ENCODE measurements around the gene LMO7. TPM values are rescaled to one million over a fixed set of nuclear protein-coding genes. Genes with fewer than 3 reads are reported as not detected.

LMO7 gene
- total and polyA plus RNA-seq, 4 donors: 10.8 to 32.0 (median 20.3) TPM

- Histone ChIP-seq H3K27me3 (ENCODE audit: control insufficient read depth, insufficient read depth, low read length) (no peaks in the 10 kb centered on the region), H3K36me3 (ENCODE audit: control insufficient read depth, insufficient read depth, low read length) (peaks cover 2% of the 10 kb centered on the region), H3K4me3 (ENCODE audit: low read depth, low read length) (no peak overlapping the region), H3K27ac (ENCODE audit: low read depth, low read length) (no peak overlapping the region), H3K4me1 (ENCODE audit: control insufficient read depth, insufficient read depth, low read length) (no peaks in the 10 kb centered on the region), H3K9me3 (ENCODE audit: control insufficient read depth, insufficient read depth, low read length) (no peaks in the 10 kb centered on the region)
- 0% methylated on average over 1 of the region's 1 CpG for WGBS (ENCODE audit: insufficient coverage)
- no peak for DNase-seq (ENCODE audit: low read depth in 4 of 6, low spot score in 6 of 6)
Measured at GRCh38 chr13:75618308-75618707, 17.8 kb upstream of the LMO7 start.

- no peaks in the 10 kb centered on the region for H3K27me3 ChIP-seq (ENCODE audit: control insufficient read depth, insufficient read depth, low read length)
- no peak for DNase-seq (ENCODE audit: low read depth in 4 of 6, low spot score in 6 of 6)
- H3K4me1 ChIP-seq (ENCODE audit: control insufficient read depth, insufficient read depth, low read length): no peaks in the 10 kb centered on the region
- H3K9me3 ChIP-seq (ENCODE audit: control insufficient read depth, insufficient read depth, low read length): no peaks in the 10 kb centered on the region
- H3K4me3 ChIP-seq (ENCODE audit: low read depth, low read length): no peak overlapping the region
- no peak overlapping the region for H3K27ac ChIP-seq (ENCODE audit: low read depth, low read length)
- H3K36me3 ChIP-seq (ENCODE audit: control insufficient read depth, insufficient read depth, low read length): peaks cover 2% of the 10 kb centered on the region
- WGBS (ENCODE audit: insufficient coverage): no CpG with 5 or more reads among the region's 1 CpG
Measured at GRCh38 chr13:75620020-75620419, 16.1 kb upstream of the LMO7 start.

GRCh38 chr13:75621147-75621546 lies 15.0 kb upstream of the LMO7 start:
- Histone ChIP-seq H3K4me3 (ENCODE audit: low read depth, low read length) (no peak overlapping the region), H3K27ac (ENCODE audit: low read depth, low read length) (no peak overlapping the region), H3K4me1 (ENCODE audit: control insufficient read depth, insufficient read depth, low read length) (no peaks in the 10 kb centered on the region), H3K9me3 (ENCODE audit: control insufficient read depth, insufficient read depth, low read length) (no peaks in the 10 kb centered on the region), H3K36me3 (ENCODE audit: control insufficient read depth, insufficient read depth, low read length) (peaks cover 2% of the 10 kb centered on the region), H3K27me3 (ENCODE audit: control insufficient read depth, insufficient read depth, low read length) (no peaks in the 10 kb centered on the region)
- no CpG with 5 or more reads among the region's 2 CpGs for WGBS (ENCODE audit: insufficient coverage)
- DNase-seq (ENCODE audit: low read depth in 4 of 6, low spot score in 6 of 6): no peak

GRCh38 chr13:75628801-75629200 lies 7.3 kb upstream of the LMO7 start:
- H3K36me3 ChIP-seq (ENCODE audit: control insufficient read depth, insufficient read depth, low read length): peaks cover 3% of the 10 kb centered on the region
- no peak overlapping the region for H3K4me3 ChIP-seq (ENCODE audit: low read depth, low read length)
- WGBS (ENCODE audit: insufficient coverage): no CpG with 5 or more reads among the region's 4 CpGs
- no peaks in the 10 kb centered on the region for H3K4me1 ChIP-seq (ENCODE audit: control insufficient read depth, insufficient read depth, low read length)
- H3K9me3 ChIP-seq (ENCODE audit: control insufficient read depth, insufficient read depth, low read length): no peaks in the 10 kb centered on the region
- no peaks in the 10 kb centered on the region for H3K27me3 ChIP-seq (ENCODE audit: control insufficient read depth, insufficient read depth, low read length)
- DNase-seq (ENCODE audit: low read depth in 4 of 6, low spot score in 6 of 6): no peak
- no peak overlapping the region for H3K27ac ChIP-seq (ENCODE audit: low read depth, low read length)

GRCh38 chr13:75633285-75633684 lies 2.8 kb upstream of the LMO7 start:
- no peaks in the 10 kb centered on the region for H3K9me3 ChIP-seq (ENCODE audit: control insufficient read depth, insufficient read depth, low read length)
- H3K27ac ChIP-seq (ENCODE audit: low read depth, low read length): no peak overlapping the region
- peaks cover 18% of the 10 kb centered on the region for H3K27me3 ChIP-seq (ENCODE audit: control insufficient read depth, insufficient read depth, low read length)
- WGBS (ENCODE audit: insufficient coverage): no CpG with 5 or more reads among the region's 2 CpGs
- no peak for DNase-seq (ENCODE audit: low read depth in 4 of 6, low spot score in 6 of 6)
- no peaks in the 10 kb centered on the region for H3K36me3 ChIP-seq (ENCODE audit: control insufficient read depth, insufficient read depth, low read length)
- H3K4me1 ChIP-seq (ENCODE audit: control insufficient read depth, insufficient read depth, low read length): peaks cover 12% of the 10 kb centered on the region
- no peak overlapping the region for H3K4me3 ChIP-seq (ENCODE audit: low read depth, low read length)

- no peak overlapping the region for H3K27ac ChIP-seq (ENCODE audit: low read depth, low read length)
- H3K9me3 ChIP-seq (ENCODE audit: control insufficient read depth, insufficient read depth, low read length): no peaks in the 10 kb centered on the region
- peak in 1 of 6 donors; percentile 3 for DNase-seq (ENCODE audit: low read depth in 4 of 6, low spot score in 6 of 6)
- WGBS (ENCODE audit: insufficient coverage): 12% methylated on average over 42 of the region's 49 CpGs
- peaks cover 21% of the 10 kb centered on the region for H3K27me3 ChIP-seq (ENCODE audit: control insufficient read depth, insufficient read depth, low read length)
- H3K36me3 ChIP-seq (ENCODE audit: control insufficient read depth, insufficient read depth, low read length): no peaks in the 10 kb centered on the region
- peaks cover 12% of the 10 kb centered on the region for H3K4me1 ChIP-seq (ENCODE audit: control insufficient read depth, insufficient read depth, low read length)
- peak overlapping the region; percentile 59 for H3K4me3 ChIP-seq (ENCODE audit: low read depth, low read length)
Measured at GRCh38 chr13:75635101-75635827, 866 bp upstream of the LMO7 start.

GRCh38 chr13:75636436-75637180 lies 478 bp downstream of the LMO7 start:
- H3K27ac ChIP-seq (ENCODE audit: low read depth, low read length): no peak overlapping the region
- H3K36me3 ChIP-seq (ENCODE audit: control insufficient read depth, insufficient read depth, low read length): no peaks in the 10 kb centered on the region
- H3K4me3 ChIP-seq (ENCODE audit: low read depth, low read length): peak overlapping the region; percentile 59
- DNase-seq (ENCODE audit: low read depth in 4 of 6, low spot score in 6 of 6): peak in 1 of 6 donors; percentile 11
- peaks cover 12% of the 10 kb centered on the region for H3K4me1 ChIP-seq (ENCODE audit: control insufficient read depth, insufficient read depth, low read length)
- H3K27me3 ChIP-seq (ENCODE audit: control insufficient read depth, insufficient read depth, low read length): peaks cover 21% of the 10 kb centered on the region
- H3K9me3 ChIP-seq (ENCODE audit: control insufficient read depth, insufficient read depth, low read length): no peaks in the 10 kb centered on the region
- WGBS (ENCODE audit: insufficient coverage): under 1% methylated on average over 56 of the region's 58 CpGs

GRCh38 chr13:75637181-75637750 lies 1.1 kb downstream of the LMO7 start:
- Histone ChIP-seq H3K36me3 (ENCODE audit: control insufficient read depth, insufficient read depth, low read length) (no peaks in the 10 kb centered on the region), H3K4me3 (ENCODE audit: low read depth, low read length) (peak overlapping the region; percentile 59), H3K27me3 (ENCODE audit: control insufficient read depth, insufficient read depth, low read length) (peaks cover 21% of the 10 kb centered on the region), H3K9me3 (ENCODE audit: control insufficient read depth, insufficient read depth, low read length) (no peaks in the 10 kb centered on the region), H3K27ac (ENCODE audit: low read depth, low read length) (no peak overlapping the region), H3K4me1 (ENCODE audit: control insufficient read depth, insufficient read depth, low read length) (peaks cover 12% of the 10 kb centered on the region)
- DNase-seq (ENCODE audit: low read depth in 4 of 6, low spot score in 6 of 6): peak in 1 of 6 donors; percentile 10
- WGBS (ENCODE audit: insufficient coverage): 5% methylated on average over 11 of the region's 17 CpGs

GRCh38 chr13:75639454-75639853 lies 3.3 kb downstream of the LMO7 start:
- WGBS (ENCODE audit: insufficient coverage): 100% methylated on average over 1 of the region's 2 CpGs

More at GRCh38 chr13:75639454-75639853, 3.3 kb downstream of the LMO7 start:
- no peak for DNase-seq (ENCODE audit: low read depth in 4 of 6, low spot score in 6 of 6)
- H3K27ac ChIP-seq (ENCODE audit: low read depth, low read length): no peak overlapping the region
- H3K9me3 ChIP-seq (ENCODE audit: control insufficient read depth, insufficient read depth, low read length): no peaks in the 10 kb centered on the region
- H3K4me3 ChIP-seq (ENCODE audit: low read depth, low read length): no peak overlapping the region
- H3K4me1 ChIP-seq (ENCODE audit: control insufficient read depth, insufficient read depth, low read length): peaks cover 12% of the 10 kb centered on the region
- H3K27me3 ChIP-seq (ENCODE audit: control insufficient read depth, insufficient read depth, low read length): peaks cover 21% of the 10 kb centered on the region
- H3K36me3 ChIP-seq (ENCODE audit: control insufficient read depth, insufficient read depth, low read length): no peaks in the 10 kb centered on the region
